ENCODE data around the gene FOS.

- TF ChIP-seq, protein P1, sequence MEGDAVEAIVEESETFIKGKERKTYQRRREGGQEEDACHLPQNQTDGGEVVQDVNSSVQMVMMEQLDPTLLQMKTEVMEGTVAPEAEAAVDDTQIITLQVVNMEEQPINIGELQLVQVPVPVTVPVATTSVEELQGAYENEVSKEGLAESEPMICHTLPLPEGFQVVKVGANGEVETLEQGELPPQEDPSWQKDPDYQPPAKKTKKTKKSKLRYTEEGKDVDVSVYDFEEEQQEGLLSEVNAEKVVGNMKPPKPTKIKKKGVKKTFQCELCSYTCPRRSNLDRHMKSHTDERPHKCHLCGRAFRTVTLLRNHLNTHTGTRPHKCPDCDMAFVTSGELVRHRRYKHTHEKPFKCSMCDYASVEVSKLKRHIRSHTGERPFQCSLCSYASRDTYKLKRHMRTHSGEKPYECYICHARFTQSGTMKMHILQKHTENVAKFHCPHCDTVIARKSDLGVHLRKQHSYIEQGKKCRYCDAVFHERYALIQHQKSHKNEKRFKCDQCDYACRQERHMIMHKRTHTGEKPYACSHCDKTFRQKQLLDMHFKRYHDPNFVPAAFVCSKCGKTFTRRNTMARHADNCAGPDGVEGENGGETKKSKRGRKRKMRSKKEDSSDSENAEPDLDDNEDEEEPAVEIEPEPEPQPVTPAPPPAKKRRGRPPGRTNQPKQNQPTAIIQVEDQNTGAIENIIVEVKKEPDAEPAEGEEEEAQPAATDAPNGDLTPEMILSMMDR (IDR thresholded peaks at IDR 0.05), result no peak
- no peak for TF ChIP-seq POLR2A (IDR thresholded peaks at IDR 0.05)
Observed at GRCh38 chr14:75246546-75247285, 31.9 kb upstream of the FOS start.
